GM21526 (cell line): ENCODE data around the gene ERFE.

Experiments used
- ATAC-seq: cut with Tn5 transposase; IDR thresholded peaks from one replicate; pipeline ENCODE4 v1.9.1; 2021; ENCODE audit warnings: moderate library complexity; ENCODE audit not compliant: unreplicated experiment, low FRiP score

Gene ERFE

GRCh38 chr2:238152771-238153688 is 5.7 kb upstream of the ERFE start:
- ATAC-seq: no peak

GRCh38 chr2:238154570-238154969 is 4.2 kb upstream of the ERFE start:
- ATAC-seq: no peak

DNA sequence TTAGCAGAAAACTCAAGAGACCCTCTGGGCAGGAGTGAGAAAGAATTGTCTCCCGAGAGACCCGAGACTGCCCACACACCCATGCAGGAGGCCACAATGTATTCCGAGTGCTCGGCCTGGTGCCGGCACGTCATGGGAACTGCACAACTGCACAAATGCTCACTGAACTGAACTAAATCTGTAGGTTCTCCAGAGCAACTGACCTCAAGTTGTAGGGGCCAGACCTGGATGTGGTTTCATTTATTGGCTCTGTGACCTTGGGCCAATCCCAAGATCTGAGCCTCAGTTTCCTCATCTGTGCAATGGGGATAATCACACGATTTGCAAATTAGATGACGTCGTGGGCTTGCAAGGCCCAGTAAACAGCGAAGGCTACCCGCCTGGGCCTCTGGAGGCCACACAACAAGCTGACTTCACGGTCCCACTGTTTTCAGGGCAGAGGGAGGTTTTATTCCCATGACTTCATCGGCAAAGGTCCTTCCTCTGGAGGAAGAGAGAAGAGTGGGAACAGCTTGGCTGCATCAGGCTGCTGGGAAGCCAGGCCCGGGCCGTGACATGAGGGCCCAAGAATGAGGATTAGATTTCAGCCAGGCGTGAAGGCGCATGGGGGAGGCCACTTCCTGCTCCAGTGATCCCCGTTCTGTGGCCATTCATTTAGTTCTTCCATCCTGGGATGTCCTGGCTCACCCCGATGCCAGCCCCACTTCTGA is 3.6 kb upstream of the ERFE start:
- no peak for ATAC-seq

DNA sequence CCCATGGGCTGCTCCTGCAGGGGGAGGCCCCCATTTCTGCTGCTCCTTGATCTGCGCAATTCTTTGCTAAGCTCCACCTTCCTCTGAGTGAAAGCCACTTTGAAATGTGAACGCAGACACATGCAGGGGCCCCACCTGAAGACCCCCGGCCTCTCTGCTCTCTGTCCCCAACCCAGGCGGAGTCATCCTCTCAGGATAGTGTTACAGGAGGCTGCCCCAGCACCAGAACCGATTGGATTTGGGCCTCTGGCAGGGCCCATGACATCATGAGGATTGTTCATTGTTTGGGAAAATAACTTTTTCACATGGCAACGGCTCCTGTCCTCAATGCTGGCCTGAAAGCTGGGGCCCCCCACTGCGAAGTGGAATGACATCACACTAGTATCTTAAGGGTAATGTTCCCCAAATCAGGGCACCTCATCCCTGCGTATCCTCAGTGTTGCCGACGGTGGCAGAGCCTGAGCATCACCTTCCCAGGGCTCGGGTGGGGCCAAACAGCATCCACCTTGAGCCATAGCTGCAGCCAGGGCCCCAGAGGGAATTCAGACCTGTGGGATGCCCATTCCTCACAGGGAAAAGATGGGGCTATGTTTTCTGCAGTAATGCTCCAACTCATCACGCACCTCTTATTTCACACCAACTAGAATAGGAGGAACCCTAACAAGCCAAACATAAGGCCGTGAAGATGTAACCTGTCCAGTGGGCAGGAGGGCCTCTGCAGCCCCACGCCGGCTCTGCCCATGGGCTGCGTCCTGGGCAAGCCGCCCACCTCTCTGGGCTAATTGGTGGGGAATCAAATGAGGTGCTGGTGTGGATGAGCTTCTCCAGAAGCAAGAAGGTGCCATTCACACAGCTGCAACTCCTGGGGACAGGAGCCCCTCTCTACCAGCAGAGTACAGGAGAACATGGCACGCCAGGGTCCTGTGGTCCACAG is 2.7 kb upstream of the ERFE start:
- no peak for ATAC-seq

- ATAC-seq: no peak
These were observed 1.2 kb upstream of the ERFE start for GRCh38 chr2:238157506-238158017.

DNA sequence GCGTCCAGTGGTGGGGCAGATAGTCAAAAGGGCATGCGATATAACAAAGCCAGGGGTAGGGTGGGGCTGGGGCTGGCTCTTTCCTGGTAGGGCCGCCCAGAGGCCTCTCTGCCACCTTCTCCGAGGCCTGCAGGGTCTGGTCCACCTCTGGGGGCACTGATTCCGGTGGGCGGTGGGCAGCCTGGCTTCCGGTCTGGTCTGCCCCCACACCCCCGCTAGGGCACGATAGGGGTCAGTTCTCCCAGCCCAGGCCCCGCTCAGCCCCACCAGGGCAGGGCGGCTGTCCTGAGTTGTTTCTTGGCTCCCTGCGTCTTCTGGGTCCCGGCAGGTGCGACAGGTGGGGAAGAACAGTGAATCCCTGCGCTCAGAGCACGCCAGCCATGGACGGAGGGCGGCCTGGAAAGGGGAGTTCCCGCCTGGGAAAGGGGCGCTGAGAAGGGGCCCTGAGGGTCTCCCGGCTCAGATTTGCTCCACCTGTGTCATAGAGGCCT is 707 bp upstream of the ERFE start:
- ATAC-seq: no peak

DNA sequence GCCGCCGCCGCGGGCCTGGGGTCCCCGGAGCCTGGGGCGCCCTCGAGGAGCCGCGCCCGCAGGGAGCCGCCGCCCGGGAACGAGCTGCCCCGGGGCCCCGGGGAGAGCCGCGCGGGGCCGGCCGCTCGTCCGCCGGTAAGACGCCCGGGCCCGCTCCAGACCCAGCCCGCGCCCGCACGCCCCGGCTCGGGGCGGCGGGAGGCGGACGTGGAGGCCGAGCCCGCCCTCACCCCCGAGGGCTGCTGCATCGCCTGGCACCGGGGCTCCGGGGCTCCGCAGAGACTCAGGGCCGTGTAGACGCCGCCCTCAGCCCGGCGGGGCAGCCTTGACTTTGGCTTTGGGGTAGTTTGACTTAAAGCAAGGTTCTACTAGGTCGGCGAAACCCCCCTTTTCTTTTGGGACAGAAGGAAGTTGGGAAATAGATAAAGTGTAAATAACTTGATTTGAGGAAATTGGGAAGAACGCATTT is 335 bp downstream of the ERFE start:
- no peak for ATAC-seq

- no peak for ATAC-seq
These were observed 963 bp downstream of the ERFE start for GRCh38 chr2:238159661-238160205.

- no peak for ATAC-seq
These were observed 1.7 kb downstream of the ERFE start for GRCh38 chr2:238160206-238161129.

GRCh38 chr2:238161291-238162051 is 2.7 kb downstream of the ERFE start:
- no peak for ATAC-seq

- no peak for ATAC-seq
These were observed 3.6 kb downstream of the ERFE start for GRCh38 chr2:238162251-238162845.

DNA sequence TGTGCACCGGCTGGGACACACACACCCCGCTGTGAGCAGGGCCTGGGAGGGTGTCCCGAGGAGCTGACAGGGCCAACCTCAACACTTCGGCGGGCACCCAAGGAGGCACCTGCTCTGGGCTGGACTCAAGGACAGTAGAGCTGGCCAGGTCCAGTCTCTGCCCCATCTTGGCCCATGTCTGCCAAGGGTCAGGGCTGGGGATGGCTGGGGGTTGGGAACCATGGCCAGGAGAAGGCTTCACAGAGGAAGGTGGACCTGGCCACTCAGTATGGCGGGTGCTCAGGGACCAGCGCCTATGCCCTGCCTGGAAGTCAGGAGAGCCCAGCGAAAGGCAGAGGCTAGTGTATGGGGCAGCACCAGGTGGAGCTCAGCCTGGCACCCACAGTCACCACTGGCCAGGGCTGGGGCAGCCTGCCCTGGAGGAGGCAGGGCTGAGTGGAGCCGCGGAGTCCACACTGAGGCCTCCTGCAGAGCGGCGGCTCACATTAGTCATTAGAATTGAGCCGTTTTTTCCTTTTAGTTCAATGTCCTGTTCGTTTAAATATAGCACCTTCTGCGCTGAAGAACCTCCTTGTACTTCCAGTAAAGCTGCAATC is 4.2 kb downstream of the ERFE start:
- no peak for ATAC-seq

- ATAC-seq: no peak
These were observed 4.9 kb downstream of the ERFE start for GRCh38 chr2:238163481-238164198.

- no peak for ATAC-seq
These were observed 6.1 kb downstream of the ERFE start for GRCh38 chr2:238164906-238165287.

DNA sequence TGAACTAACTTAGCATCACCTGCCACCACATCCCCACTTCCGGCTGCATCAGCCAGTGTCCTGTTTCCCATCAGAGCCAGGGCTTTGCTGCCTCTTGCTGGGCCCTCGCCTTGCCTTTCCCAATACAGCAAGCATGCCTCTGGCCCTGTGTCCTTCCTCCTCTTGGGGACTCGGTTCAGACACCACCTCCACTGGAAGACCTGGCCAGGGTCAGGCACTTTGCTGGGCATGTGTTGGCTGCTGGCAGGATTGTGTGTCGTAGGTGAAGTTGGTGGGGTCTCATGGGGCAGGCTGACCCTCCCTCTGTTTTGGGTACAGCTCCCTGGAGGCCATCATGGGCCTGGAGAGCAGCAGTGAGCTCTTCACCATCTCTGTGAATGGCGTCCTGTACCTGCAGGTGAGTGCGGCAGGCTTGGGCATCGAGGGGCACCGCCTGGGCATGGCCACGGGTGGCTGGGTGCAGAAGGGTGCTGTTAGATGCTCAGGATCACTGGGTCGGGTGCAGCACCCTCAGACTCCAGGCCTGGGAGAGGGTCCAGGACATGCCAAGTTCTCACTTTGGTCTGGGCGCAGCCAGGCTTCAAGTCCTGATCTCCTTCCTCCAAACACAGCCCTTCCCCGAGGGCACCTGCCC is 6.6 kb downstream of the ERFE start:
- ATAC-seq: no peak
